Measurements from ENCODE around the gene INSR. TPM values are rescaled to one million over a fixed set of nuclear protein-coding genes. Genes with fewer than 3 reads are reported as not detected.
A peak's percentile ranks its signal among the peaks of the same experiment; 100 is the strongest.

INSR gene
- total and polyA plus RNA-seq, 10 of the 15 experiments (the other 5 are each of a cell fraction or from before 2014, with no cell fraction given), result 4.2 to 34.9 (median 13.6) TPM

DNA sequence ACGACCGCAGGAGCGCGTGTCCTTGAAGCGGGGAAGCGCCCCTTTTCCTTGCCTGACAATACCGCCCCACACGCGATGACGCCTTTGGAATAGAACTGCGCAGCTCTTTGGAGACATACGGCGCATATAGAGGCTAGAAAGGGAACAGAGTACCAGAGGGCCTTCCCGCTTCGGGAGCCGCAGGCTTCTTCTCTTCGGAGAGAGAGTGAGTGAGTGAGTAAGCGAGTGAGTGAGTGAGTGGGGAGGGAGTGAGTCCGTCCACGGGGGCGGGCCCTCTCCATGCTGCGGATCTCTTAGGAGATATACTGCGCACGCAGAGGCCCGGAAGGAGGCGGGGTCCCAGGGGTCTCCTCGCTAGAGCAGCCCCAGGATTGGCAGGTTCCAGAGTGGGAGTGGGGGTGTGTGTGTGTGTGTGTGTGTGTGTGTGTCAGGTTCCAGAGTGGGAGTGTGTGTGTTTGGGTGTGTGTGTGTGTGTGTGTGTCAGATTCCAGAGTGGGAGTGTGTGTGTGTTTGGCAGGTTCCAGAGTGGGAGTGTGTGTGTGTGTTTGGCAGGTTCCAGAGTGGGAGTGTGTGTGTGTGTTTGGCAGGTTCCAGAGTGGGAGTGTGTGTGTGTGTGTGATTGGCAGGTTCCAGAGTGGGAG is 97.0 kb downstream of the INSR start (continued):
- TF ChIP-seq, protein P1, sequence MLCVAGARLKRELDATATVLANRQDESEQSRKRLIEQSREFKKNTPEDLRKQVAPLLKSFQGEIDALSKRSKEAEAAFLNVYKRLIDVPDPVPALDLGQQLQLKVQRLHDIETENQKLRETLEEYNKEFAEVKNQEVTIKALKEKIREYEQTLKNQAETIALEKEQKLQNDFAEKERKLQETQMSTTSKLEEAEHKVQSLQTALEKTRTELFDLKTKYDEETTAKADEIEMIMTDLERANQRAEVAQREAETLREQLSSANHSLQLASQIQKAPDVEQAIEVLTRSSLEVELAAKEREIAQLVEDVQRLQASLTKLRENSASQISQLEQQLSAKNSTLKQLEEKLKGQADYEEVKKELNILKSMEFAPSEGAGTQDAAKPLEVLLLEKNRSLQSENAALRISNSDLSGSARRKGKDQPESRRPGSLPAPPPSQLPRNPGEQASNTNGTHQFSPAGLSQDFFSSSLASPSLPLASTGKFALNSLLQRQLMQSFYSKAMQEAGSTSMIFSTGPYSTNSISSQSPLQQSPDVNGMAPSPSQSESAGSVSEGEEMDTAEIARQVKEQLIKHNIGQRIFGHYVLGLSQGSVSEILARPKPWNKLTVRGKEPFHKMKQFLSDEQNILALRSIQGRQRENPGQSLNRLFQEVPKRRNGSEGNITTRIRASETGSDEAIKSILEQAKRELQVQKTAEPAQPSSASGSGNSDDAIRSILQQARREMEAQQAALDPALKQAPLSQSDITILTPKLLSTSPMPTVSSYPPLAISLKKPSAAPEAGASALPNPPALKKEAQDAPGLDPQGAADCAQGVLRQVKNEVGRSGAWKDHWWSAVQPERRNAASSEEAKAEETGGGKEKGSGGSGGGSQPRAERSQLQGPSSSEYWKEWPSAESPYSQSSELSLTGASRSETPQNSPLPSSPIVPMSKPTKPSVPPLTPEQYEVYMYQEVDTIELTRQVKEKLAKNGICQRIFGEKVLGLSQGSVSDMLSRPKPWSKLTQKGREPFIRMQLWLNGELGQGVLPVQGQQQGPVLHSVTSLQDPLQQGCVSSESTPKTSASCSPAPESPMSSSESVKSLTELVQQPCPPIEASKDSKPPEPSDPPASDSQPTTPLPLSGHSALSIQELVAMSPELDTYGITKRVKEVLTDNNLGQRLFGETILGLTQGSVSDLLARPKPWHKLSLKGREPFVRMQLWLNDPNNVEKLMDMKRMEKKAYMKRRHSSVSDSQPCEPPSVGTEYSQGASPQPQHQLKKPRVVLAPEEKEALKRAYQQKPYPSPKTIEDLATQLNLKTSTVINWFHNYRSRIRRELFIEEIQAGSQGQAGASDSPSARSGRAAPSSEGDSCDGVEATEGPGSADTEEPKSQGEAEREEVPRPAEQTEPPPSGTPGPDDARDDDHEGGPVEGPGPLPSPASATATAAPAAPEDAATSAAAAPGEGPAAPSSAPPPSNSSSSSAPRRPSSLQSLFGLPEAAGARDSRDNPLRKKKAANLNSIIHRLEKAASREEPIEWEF (IDR thresholded peaks at IDR 0.05; ENCODE audit: insufficient replicate concordance, low read depth, low read length), result no peak
- TF ChIP-seq EP300 (IDR thresholded peaks at IDR 0.05; ENCODE audit: borderline replicate concordance in 1 of 2, control insufficient read depth in 1 of 2, low read depth in 2 of 2, low read length in 2 of 2) (no peak), CBFB (IDR thresholded peaks at IDR 0.05; ENCODE audit: low read depth) (no peak), ZNF622 (IDR thresholded peaks at IDR 0.05) (no peak), RAD51 (IDR thresholded peaks at IDR 0.05) (no peak; the same call in none of the 2 replicates), SMAD5 (IDR thresholded peaks at IDR 0.05; ENCODE audit: low read depth) (no peak), HDAC2 (IDR thresholded peaks at IDR 0.05) (no peak), WRNIP1 (IDR thresholded peaks at IDR 0.05; ENCODE audit: borderline replicate concordance, low read depth, low read length) (no peak), ZNF24 (IDR thresholded peaks at IDR 0.05) (peak; percentile 89), IRF4 (IDR thresholded peaks at IDR 0.05; ENCODE audit: low read depth, low read length) (no peak), NR2C2 (IDR thresholded peaks at IDR 0.05; ENCODE audit: borderline replicate concordance, control insufficient read depth, insufficient read length, low read depth) (no peak), RFX5 (IDR thresholded peaks at IDR 0.05; ENCODE audit: low read depth, low read length) (no peak), NFIC (IDR thresholded peaks at IDR 0.05; ENCODE audit: low read depth, low read length) (no peak; the same call in 1 of the 2 replicates), NR2C1 (IDR thresholded peaks at IDR 0.05) (no peak), FOS (IDR thresholded peaks at IDR 0.05; ENCODE audit: borderline replicate concordance, extremely low read depth, insufficient read length) (no peak), CHD4 (IDR thresholded peaks at IDR 0.05) (no peak)
- TF ChIP-seq, protein P2, sequence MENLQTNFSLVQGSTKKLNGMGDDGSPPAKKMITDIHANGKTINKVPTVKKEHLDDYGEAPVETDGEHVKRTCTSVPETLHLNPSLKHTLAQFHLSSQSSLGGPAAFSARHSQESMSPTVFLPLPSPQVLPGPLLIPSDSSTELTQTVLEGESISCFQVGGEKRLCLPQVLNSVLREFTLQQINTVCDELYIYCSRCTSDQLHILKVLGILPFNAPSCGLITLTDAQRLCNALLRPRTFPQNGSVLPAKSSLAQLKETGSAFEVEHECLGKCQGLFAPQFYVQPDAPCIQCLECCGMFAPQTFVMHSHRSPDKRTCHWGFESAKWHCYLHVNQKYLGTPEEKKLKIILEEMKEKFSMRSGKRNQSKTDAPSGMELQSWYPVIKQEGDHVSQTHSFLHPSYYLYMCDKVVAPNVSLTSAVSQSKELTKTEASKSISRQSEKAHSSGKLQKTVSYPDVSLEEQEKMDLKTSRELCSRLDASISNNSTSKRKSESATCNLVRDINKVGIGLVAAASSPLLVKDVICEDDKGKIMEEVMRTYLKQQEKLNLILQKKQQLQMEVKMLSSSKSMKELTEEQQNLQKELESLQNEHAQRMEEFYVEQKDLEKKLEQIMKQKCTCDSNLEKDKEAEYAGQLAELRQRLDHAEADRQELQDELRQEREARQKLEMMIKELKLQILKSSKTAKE (IDR thresholded peaks at IDR 0.05; ENCODE audit: low read depth, poor library complexity, severe bottlenecking), result peak; percentile 79
- TF ChIP-seq, protein P3, sequence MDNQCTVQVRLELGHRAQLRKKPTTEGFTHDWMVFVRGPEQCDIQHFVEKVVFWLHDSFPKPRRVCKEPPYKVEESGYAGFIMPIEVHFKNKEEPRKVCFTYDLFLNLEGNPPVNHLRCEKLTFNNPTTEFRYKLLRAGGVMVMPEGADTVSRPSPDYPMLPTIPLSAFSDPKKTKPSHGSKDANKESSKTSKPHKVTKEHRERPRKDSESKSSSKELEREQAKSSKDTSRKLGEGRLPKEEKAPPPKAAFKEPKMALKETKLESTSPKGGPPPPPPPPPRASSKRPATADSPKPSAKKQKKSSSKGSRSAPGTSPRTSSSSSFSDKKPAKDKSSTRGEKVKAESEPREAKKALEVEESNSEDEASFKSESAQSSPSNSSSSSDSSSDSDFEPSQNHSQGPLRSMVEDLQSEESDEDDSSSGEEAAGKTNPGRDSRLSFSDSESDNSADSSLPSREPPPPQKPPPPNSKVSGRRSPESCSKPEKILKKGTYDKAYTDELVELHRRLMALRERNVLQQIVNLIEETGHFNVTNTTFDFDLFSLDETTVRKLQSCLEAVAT (IDR thresholded peaks at IDR 0.05), result peak; percentile 62
- TF ChIP-seq, protein P4, sequence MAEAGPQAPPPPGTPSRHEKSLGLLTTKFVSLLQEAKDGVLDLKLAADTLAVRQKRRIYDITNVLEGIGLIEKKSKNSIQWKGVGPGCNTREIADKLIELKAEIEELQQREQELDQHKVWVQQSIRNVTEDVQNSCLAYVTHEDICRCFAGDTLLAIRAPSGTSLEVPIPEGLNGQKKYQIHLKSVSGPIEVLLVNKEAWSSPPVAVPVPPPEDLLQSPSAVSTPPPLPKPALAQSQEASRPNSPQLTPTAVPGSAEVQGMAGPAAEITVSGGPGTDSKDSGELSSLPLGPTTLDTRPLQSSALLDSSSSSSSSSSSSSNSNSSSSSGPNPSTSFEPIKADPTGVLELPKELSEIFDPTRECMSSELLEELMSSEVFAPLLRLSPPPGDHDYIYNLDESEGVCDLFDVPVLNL (IDR thresholded peaks at IDR 0.05; ENCODE audit: low read depth, low read length), result no peak
- TF ChIP-seq, protein P5, sequence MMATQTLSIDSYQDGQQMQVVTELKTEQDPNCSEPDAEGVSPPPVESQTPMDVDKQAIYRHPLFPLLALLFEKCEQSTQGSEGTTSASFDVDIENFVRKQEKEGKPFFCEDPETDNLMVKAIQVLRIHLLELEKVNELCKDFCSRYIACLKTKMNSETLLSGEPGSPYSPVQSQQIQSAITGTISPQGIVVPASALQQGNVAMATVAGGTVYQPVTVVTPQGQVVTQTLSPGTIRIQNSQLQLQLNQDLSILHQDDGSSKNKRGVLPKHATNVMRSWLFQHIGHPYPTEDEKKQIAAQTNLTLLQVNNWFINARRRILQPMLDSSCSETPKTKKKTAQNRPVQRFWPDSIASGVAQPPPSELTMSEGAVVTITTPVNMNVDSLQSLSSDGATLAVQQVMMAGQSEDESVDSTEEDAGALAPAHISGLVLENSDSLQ (IDR thresholded peaks at IDR 0.05), result peak; percentile 86

All from GM12878 (cell line).